B cell (primary cell): ENCODE data around the gene GTF2IRD1.

Source experiments
- EZH2 ChIP-seq: IDR thresholded peaks from 2 replicates; pipeline ENCODE4 v1.6.1; 2012; ENCODE audit warnings: borderline replicate concordance, low read depth, mild to moderate bottlenecking, moderate library complexity, low read length; ENCODE audit not compliant: insufficient read depth, poor library complexity, severe bottlenecking
- TF ChIP-seq, protein P1 (sequence below): fragments of 200-600 bp; IDR thresholded peaks from one replicate; pipeline ENCODE4 v1.8.0; 2022; ENCODE audit warnings: antibody characterized with exemption, mild to moderate bottlenecking

DNA sequence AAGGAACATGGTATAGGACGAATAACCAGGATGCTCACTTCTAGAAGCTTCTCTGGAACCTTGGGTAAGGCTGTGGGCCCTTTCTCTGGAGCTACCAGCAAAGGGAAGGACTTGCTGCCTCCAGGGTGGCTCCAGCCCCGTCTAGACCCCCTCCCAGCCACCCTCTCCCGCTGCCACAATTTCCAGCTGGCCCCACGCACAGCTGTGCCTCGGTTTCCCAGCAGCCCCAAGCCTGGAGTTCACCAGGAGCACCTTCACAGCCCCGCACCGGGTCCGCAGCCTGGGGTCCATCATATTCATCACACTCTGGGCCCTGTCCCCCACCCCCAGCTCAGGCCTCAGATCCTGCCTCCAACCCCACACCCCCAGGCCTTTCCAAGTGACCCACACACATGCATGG is 35.6 kb upstream of the GTF2IRD1 start:
- TF ChIP-seq, protein P1, sequence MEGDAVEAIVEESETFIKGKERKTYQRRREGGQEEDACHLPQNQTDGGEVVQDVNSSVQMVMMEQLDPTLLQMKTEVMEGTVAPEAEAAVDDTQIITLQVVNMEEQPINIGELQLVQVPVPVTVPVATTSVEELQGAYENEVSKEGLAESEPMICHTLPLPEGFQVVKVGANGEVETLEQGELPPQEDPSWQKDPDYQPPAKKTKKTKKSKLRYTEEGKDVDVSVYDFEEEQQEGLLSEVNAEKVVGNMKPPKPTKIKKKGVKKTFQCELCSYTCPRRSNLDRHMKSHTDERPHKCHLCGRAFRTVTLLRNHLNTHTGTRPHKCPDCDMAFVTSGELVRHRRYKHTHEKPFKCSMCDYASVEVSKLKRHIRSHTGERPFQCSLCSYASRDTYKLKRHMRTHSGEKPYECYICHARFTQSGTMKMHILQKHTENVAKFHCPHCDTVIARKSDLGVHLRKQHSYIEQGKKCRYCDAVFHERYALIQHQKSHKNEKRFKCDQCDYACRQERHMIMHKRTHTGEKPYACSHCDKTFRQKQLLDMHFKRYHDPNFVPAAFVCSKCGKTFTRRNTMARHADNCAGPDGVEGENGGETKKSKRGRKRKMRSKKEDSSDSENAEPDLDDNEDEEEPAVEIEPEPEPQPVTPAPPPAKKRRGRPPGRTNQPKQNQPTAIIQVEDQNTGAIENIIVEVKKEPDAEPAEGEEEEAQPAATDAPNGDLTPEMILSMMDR, result no peak
- TF ChIP-seq EZH2, result no peak
